Fibroblast of lung (primary cell): ENCODE measurements around the gene TNS3. TPM values are rescaled to one million over a fixed set of nuclear protein-coding genes. Genes with fewer than 3 reads are reported as not detected.

Source experiments
- DNase-seq, 2 donors: peaks; one replicate each; pipeline versions ENCODE4 v3.0.0 to v3.0.0-alpha.2; 2010; ENCODE audit warnings: low read depth in 2 of 2
- H2AFZ ChIP-seq: 2 replicates; pipeline ENCODE4 v1.5.1; 2012; ENCODE audit warnings: low read length, control low read depth, inconsistent platforms
- H3K27ac ChIP-seq: 2 replicates; pipeline ENCODE4 v1.5.1; 2011; ENCODE audit warnings: low read length, control low read depth; ENCODE audit not compliant: insufficient read depth
- H3K27me3 ChIP-seq: 2 replicates; pipeline ENCODE4 v1.5.1; 2011; ENCODE audit warnings: mild to moderate bottlenecking, low read length; ENCODE audit not compliant: control insufficient read depth, insufficient read depth
- H3K36me3 ChIP-seq: 2 replicates; pipeline ENCODE4 v1.5.1; 2011; ENCODE audit warnings: low read length; ENCODE audit not compliant: control insufficient read depth, insufficient read depth
- H3K4me1 ChIP-seq: 2 replicates; pipeline ENCODE4 v1.5.1; 2011; ENCODE audit warnings: low read length; ENCODE audit not compliant: control insufficient read depth, insufficient read depth; ENCODE audit errors: extremely low read depth
- H3K4me2 ChIP-seq: 2 replicates; pipeline ENCODE4 v1.5.1; 2011; ENCODE audit warnings: low read length, control low read depth; ENCODE audit not compliant: insufficient read depth; ENCODE audit errors: extremely low read depth
- H3K4me3 ChIP-seq, 4 experiments: fragments of 200-600 bp in 1 of 4; sonication (generic) in 1 of 4; replicated peaks in 1 of 4; 2 replicates each; pipeline ENCODE4 v1.5.1; 2011 to 2016; ENCODE audit warnings: low read length in 4 of 4, low read depth in 3 of 4, mild to moderate bottlenecking in 3 of 4, control low read depth in 2 of 4, inconsistent platforms in 1 of 4, mixed read lengths in 1 of 4; ENCODE audit not compliant: insufficient read depth in 1 of 4; ENCODE audit errors: control extremely low read depth in 1 of 4
- H3K79me2 ChIP-seq: 2 replicates; pipeline ENCODE4 v1.5.1; 2012; ENCODE audit warnings: mild to moderate bottlenecking, low read length, inconsistent platforms; ENCODE audit not compliant: control insufficient read depth, insufficient read depth
- H3K9ac ChIP-seq: 2 replicates; pipeline ENCODE4 v1.5.1; 2011; ENCODE audit warnings: mild to moderate bottlenecking, low read length, control low read depth; ENCODE audit not compliant: insufficient read depth
- H3K9me3 ChIP-seq: 2 replicates; pipeline ENCODE4 v1.5.1; 2012; ENCODE audit warnings: low read depth, low read length; ENCODE audit not compliant: control insufficient read depth, insufficient read depth
- H4K20me1 ChIP-seq: 2 replicates; pipeline ENCODE4 v1.5.1; 2011; ENCODE audit warnings: low read length; ENCODE audit not compliant: control insufficient read depth, insufficient read depth; ENCODE audit errors: extremely low read depth
- CTCF ChIP-seq, 2 donors: IDR thresholded peaks in 1 of 2; conservative IDR thresholded peaks in 1 of 2; 1 replicate in 1 of 2; 2 replicates in 1 of 2; pipeline ENCODE4 v1.5.1; 2011 to 2012; ENCODE audit warnings: low read length in 2 of 2, control low read depth in 1 of 2, inconsistent platforms in 1 of 2, low read depth in 1 of 2, mild to moderate bottlenecking in 1 of 2
- EZH2 ChIP-seq: IDR thresholded peaks from 2 replicates; pipeline ENCODE4 v1.5.1; 2012; ENCODE audit warnings: low read length, control low read depth, mild to moderate bottlenecking; ENCODE audit errors: missing control alignments
- polyA minus RNA-seq: library from RNA; depleted of rRNA, polyadenylated mRNA; stranded (reverse); fragments of >200 nt; gene quantifications from 2 replicates; pipeline ENCODE4 v1.2.3, GENCODE V29; 2011; ENCODE audit warnings: low replicate concordance
- polyA plus RNA-seq, 2 donors: library from polyadenylated mRNA; depleted of rRNA in 1 of 2; stranded (reverse) in 1 of 2; unstranded in 1 of 2; fragments of >200 nt; gene quantifications; 2 replicates each; pipeline ENCODE4 v1.2.1, GENCODE V29; 2011 to 2012; ENCODE audit warnings: missing spikeins in 1 of 2
- total RNA-seq: library from RNA; depleted of rRNA; stranded (reverse); fragments of >200 nt; gene quantifications from 2 replicates; pipeline ENCODE4 v1.2.1, GENCODE V29; 2014

TNS3 gene
- total RNA-seq: 52.6 and 88.8 TPM in 2 replicates
- polyA plus RNA-seq: 52.9 and 74.4 TPM in 2 replicates
- 54.7 and 86.1 TPM in 2 replicates for polyA plus RNA-seq (2012)
- polyA minus RNA-seq: 200 and 269 TPM in 2 replicates

DNA sequence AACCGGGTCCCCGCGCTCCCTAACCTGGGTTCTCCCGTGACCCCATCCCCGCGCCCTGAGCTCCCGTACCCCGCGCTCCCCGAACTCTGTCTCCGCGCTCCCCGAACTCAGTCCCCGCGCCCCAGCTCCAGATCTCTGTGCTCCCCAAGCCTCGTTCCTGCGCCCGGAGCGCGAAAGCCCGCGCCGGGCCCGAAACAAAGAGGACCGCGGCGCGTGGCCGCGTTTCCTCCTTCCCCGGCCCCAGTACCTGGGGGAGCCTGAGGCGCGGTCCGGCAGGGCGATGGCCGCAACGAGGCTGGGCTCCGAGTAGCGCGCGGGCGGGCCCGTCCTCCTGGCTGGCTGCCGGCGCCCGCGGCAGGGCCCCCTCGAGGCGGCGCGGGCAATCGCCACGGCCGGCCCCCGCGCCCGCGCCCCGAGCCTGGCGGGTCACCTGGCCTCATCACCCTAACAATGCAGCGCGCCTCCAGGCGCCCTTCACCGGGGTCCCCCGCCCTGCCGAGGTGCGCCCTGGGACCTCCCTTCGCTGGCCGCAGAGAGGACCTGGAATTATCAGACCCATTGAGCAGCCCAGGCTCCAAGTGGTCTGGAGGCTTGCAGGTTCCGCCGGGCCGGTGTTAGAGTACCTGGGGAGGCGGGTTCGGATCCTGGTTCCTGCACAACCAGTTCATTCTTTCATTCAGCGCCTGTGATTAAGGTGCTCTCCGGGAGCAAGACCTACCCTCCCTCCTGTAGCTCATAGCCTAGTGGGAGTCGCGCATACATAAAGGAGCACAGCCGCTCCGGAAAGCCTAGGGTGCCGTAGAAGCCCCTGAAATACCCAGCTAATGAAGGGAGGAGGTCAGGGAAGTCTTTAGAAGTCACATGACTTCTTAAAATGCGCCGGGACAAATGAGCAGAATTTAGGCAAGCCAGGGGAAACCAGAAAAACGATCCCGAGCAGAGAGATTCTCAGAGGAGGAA lies at the start of gene TNS3:
TNS3 (minus strand) TSS at position 308 of the 960 bp plus-strand sequence. CDS start 142,475 bp downstream, outside the sequence.
- Histone ChIP-seq H3K4me2 (peak within 1 kb of the TSS; percentile 82), H3K79me2 (peaks cover 40% of the 10 kb centered on the region), H3K27ac (peak within 1 kb of the TSS; percentile 79), H3K4me3 (peak within 1 kb of the TSS; percentile 82 to 89 (median 88)), H3K9ac (peak within 1 kb of the TSS; percentile 97), H2AFZ (no peak within 1 kb of the TSS), H4K20me1 (no peaks in the 10 kb centered on the region), H3K9me3 (no peaks in the 10 kb centered on the region), H3K27me3 (no peaks in the 10 kb centered on the region), H3K4me1 (peaks cover 24% of the 10 kb centered on the region), H3K36me3 (peaks cover 3% of the 10 kb centered on the region)
- TF ChIP-seq EZH2 (no peak), CTCF (conservative IDR thresholded peaks at IDR 0.05 in 1 of 2, IDR thresholded peaks at IDR 0.05 in 1 of 2; ENCODE audit: low read depth in 1 of 2, low read length in 2 of 2) (no peak)
- peak in 1 of 2 donors; percentile 44 for DNase-seq

GRCh38 chr7:47631711-47632110 lies 49.8 kb upstream of the TNS3 start:
- H3K27ac ChIP-seq: no peak overlapping the region
- no peaks in the 10 kb centered on the region for H3K9me3 ChIP-seq
- H3K4me3 ChIP-seq: no peak overlapping the region
- no peak overlapping the region for H3K4me2 ChIP-seq
- H3K9ac ChIP-seq: no peak overlapping the region
- no peaks in the 10 kb centered on the region for H3K27me3 ChIP-seq
- H3K79me2 ChIP-seq: no peaks in the 10 kb centered on the region
- no peak for TF ChIP-seq EZH2
- no peak for TF ChIP-seq CTCF (conservative IDR thresholded peaks at IDR 0.05 in 1 of 2, IDR thresholded peaks at IDR 0.05 in 1 of 2; ENCODE audit: low read depth in 1 of 2, low read length in 2 of 2)
- no peaks in the 10 kb centered on the region for H3K36me3 ChIP-seq
- no peak for DNase-seq
- no peak overlapping the region for H2AFZ ChIP-seq
- H4K20me1 ChIP-seq: no peaks in the 10 kb centered on the region
- peaks cover 18% of the 10 kb centered on the region for H3K4me1 ChIP-seq

GRCh38 chr7:47627580-47628283 lies 45.8 kb upstream of the TNS3 start:
- H3K9ac ChIP-seq: no peak overlapping the region
- no peak for DNase-seq
- H3K27ac ChIP-seq: no peak overlapping the region
- no peak overlapping the region for H2AFZ ChIP-seq
- no peak for TF ChIP-seq EZH2
- TF ChIP-seq CTCF (conservative IDR thresholded peaks at IDR 0.05 in 1 of 2, IDR thresholded peaks at IDR 0.05 in 1 of 2; ENCODE audit: low read depth in 1 of 2, low read length in 2 of 2): no peak
- no peak overlapping the region for H3K4me3 ChIP-seq
- H3K9me3 ChIP-seq: no peaks in the 10 kb centered on the region
- H3K27me3 ChIP-seq: no peaks in the 10 kb centered on the region
- no peaks in the 10 kb centered on the region for H4K20me1 ChIP-seq
- peaks cover 3% of the 10 kb centered on the region for H3K4me1 ChIP-seq
- H3K36me3 ChIP-seq: no peaks in the 10 kb centered on the region
- H3K79me2 ChIP-seq: no peaks in the 10 kb centered on the region
- no peak overlapping the region for H3K4me2 ChIP-seq
